Sigmoid colon (tissue), 7 donors: ENCODE data around the gene VPS39. TPM values are rescaled to one million over a fixed set of nuclear protein-coding genes. Genes with fewer than 3 reads are reported as not detected.

Experiments used
- DNase-seq: peaks from one replicate; pipeline ENCODE4 v3.0.0-alpha.2; 2019
- H3K27ac ChIP-seq, 4 donors: fragments of 200-600 bp; sonication (generic); one replicate each; pipeline ENCODE4 v1.5.1; 2016 to 2019; ENCODE audit warnings: mild to moderate bottlenecking in 1 of 4
- H3K27me3 ChIP-seq, 3 donors: fragments of 200-600 bp; sonication (generic); one replicate each; pipeline ENCODE4 v1.5.1; 2019; ENCODE audit warnings: mild to moderate bottlenecking in 1 of 3
- H3K36me3 ChIP-seq, 4 donors: fragments of 200-600 bp; sonication (generic); one replicate each; pipeline ENCODE4 v1.5.1; 2016 to 2019
- H3K4me1 ChIP-seq, 4 donors: fragments of 200-600 bp; sonication (generic); one replicate each; pipeline ENCODE4 v1.5.1; 2017 to 2019
- H3K4me3 ChIP-seq, 4 donors: fragments of 200-600 bp; sonication (generic); one replicate each; pipeline ENCODE4 v1.5.1; 2017 to 2019; ENCODE audit warnings: mild to moderate bottlenecking in 2 of 4, moderate library complexity in 1 of 4
- H3K9me3 ChIP-seq, 4 donors: fragments of 200-600 bp in 3 of 4; sonication (generic) in 3 of 4; one replicate each; pipeline versions ENCODE4 v1.5.1 to v1.6.1; 2013 to 2019
- EP300 ChIP-seq, 4 donors: sonication (generic); formaldehyde crosslinking; IDR thresholded peaks; one replicate each; pipeline ENCODE4 v1.6.1; 2017; ENCODE audit warnings: antibody characterized with exemption in 4 of 4
- POLR2A ChIP-seq, 2 donors: fragments of 450-650 bp; IDR thresholded peaks; one replicate each; pipeline ENCODE4 v1.6.1; 2016; ENCODE audit warnings: antibody characterized with exemption in 2 of 2, mild to moderate bottlenecking in 2 of 2, moderate library complexity in 2 of 2
- POLR2AphosphoS5 ChIP-seq, 4 donors: sonication (generic); formaldehyde crosslinking; IDR thresholded peaks; one replicate each; pipeline ENCODE4 v1.6.1; 2017; ENCODE audit warnings: antibody characterized with exemption in 4 of 4
- WGBS, 2 donors: extraction: QIAGEN DNeasy Blood & Tissue Kit; methylation state at CpG; one replicate each; pipeline ENCODE4 v1.1.7; 2013; 5-methylcytosine and 5-hydroxymethylcytosine counted together
- intact Hi-C: fragments of 100-400 bp; cut with DNase I; formaldehyde crosslinking; loops from one replicate; pipeline ENCODE4 v1.15.1; 2023
- polyA plus RNA-seq, 3 donors: library from polyadenylated mRNA; stranded (reverse); fragments of 200-250 nt; gene quantifications; one replicate each; pipeline ENCODE4 v1.2.3, GENCODE V29; 2013
- total RNA-seq, 4 donors: library from RNA; depleted of rRNA; stranded (reverse); fragments of >200 nt; gene quantifications; one replicate each; pipeline ENCODE4 v1.1.0, GENCODE V29; 2016
- TF ChIP-seq, protein P1 (sequence below), 4 experiments: fragments of 450-650 bp in 3 of 4; fragments of 200-600 bp in 1 of 4; IDR thresholded peaks; one replicate each; pipeline ENCODE4 v1.5.1; 2016 to 2019; ENCODE audit warnings: antibody characterized with exemption in 4 of 4, mild to moderate bottlenecking in 3 of 4, moderate library complexity in 2 of 4
- donor health status: healthy with polysubstance abuse.
- donor health status: Bipolar disorder and iron deficiency.
- donor health status: healthy.

VPS39 gene
- total and polyA plus RNA-seq, 7 donors: 16.2 to 186 (median 70.3) TPM

DNA sequence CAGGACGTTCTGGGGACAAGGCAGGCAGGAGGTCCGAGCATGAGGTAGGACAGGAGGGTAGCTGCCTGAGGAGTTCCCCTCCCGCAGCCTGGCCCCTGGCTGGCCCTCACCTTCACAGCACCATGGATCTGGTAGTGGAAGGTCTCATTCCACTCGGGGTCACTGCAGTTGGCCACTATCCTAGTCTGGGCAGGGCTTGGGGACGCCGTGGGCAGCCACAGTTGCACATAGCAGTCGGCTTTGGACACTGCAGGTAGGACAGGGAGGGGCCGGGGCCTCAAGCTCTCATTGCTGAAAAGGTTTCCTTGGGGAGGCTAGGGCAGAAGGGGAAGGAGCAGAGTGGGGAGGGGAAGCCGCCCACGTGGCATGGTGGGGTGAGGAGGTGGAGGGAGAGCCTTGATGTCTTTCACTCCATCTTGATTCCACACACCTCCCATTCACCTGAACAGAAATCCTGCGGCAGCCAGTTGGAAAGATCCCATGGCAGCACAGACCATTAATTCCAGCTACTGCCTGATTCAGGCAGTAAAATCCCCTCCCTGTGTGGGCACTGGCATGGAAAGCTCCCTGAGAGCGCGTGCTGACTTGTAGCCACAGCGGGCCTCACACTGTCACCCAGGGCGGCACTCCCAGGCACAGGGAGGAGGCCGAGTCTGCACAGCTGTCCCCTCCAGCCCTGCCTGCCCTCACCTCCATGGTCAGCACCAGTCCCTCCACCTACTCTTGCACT lies 53.7 kb downstream of the VPS39 start:
- Histone ChIP-seq H3K27ac (no peak overlapping the region), H3K4me1 (no peaks in the 10 kb centered on the region), H3K9me3 (no peaks in the 10 kb centered on the region), H3K36me3 (peaks cover 0 to 9% (median 6%) of the 10 kb centered on the region in 4 donors), H3K4me3 (no peak overlapping the region), H3K27me3 (no peaks in the 10 kb centered on the region)
- DNase-seq: no peak
- WGBS, 2 donors: 86 to 88% methylated on average over 16 of the region's 16 CpGs
- intact Hi-C loops: no loop called here
- TF ChIP-seq POLR2AphosphoS5 (IDR thresholded peaks at IDR 0.05) (no peak), EP300 (IDR thresholded peaks at IDR 0.05) (no peak), POLR2A (IDR thresholded peaks at IDR 0.05) (no peak)
- TF ChIP-seq, protein P1, sequence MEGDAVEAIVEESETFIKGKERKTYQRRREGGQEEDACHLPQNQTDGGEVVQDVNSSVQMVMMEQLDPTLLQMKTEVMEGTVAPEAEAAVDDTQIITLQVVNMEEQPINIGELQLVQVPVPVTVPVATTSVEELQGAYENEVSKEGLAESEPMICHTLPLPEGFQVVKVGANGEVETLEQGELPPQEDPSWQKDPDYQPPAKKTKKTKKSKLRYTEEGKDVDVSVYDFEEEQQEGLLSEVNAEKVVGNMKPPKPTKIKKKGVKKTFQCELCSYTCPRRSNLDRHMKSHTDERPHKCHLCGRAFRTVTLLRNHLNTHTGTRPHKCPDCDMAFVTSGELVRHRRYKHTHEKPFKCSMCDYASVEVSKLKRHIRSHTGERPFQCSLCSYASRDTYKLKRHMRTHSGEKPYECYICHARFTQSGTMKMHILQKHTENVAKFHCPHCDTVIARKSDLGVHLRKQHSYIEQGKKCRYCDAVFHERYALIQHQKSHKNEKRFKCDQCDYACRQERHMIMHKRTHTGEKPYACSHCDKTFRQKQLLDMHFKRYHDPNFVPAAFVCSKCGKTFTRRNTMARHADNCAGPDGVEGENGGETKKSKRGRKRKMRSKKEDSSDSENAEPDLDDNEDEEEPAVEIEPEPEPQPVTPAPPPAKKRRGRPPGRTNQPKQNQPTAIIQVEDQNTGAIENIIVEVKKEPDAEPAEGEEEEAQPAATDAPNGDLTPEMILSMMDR (IDR thresholded peaks at IDR 0.05): no peak

DNA sequence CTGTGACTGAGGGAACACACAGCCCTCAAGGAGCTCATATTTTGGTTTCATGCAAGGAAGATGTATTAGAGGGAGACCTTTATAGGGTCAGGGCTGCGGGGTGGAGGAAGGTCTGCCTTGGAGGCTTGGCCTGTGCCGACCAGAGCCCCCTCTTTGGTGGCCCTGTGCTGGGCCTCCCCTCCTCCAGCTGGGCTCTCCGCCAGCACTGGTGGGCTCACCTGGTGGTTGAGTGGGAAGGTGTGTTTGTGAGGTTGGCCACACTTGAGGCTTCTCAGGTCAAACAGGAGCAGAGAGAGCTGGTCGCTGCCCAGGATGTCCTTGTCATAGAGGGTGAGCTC lies 54.3 kb downstream of the VPS39 start:
- Histone ChIP-seq H3K9me3 (no peaks in the 10 kb centered on the region), H3K36me3 (peaks cover 0 to 3% (median 1%) of the 10 kb centered on the region in 4 donors), H3K4me1 (no peaks in the 10 kb centered on the region), H3K4me3 (no peak overlapping the region), H3K27ac (no peak overlapping the region), H3K27me3 (no peaks in the 10 kb centered on the region)
- TF ChIP-seq POLR2A (IDR thresholded peaks at IDR 0.05): no peak
- no peak for TF ChIP-seq EP300 (IDR thresholded peaks at IDR 0.05)
- no peak for TF ChIP-seq POLR2AphosphoS5 (IDR thresholded peaks at IDR 0.05)
- TF ChIP-seq, protein P1 (IDR thresholded peaks at IDR 0.05): no peak
- WGBS, 2 donors: 93 to 94% methylated on average over 4 of the region's 4 CpGs
- no peak for DNase-seq
- intact Hi-C loops: no loop called here

DNA sequence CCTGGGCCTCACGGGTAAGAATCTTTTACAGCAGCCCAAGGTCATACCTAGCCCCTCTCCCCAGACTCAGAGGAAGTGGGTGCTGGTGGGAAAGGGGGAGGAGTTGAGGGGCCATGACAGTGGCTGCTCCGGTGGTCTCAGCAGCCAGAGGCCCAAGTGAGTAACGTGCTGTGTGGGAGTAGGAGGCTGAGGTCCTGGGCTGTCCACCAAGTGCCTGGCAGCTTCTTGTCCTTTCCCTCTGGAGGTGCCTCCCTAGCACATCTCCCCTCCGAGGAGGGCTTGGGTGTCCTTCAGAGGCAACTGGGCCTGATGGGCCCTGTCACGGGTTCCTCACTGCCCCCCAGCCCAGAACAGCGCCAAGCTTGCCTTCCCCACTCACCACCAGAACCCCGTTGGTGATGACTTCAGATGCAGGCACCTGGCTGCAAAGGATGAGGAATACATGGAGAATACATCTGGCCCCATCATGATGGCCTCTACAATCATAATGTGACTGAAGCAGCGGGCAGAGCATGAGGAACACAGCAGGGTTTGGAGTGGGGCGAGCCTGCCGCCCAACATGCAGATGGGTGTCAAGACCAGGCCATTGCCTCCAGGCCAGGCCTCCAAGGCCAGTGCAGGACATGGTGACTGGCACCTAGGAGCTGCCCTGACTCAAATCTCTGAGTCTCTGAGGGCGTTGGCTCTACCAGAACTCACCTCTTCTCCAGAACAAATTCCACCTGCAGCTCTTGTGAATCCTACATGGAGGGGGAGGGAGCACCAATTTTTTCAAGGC lies 55.0 kb downstream of the VPS39 start:
- no peaks in the 10 kb centered on the region for H3K4me1 ChIP-seq
- no peak overlapping the region for H3K4me3 ChIP-seq
- intact Hi-C loops: no loop called here
- no peak overlapping the region for H3K27ac ChIP-seq
- TF ChIP-seq POLR2AphosphoS5 (IDR thresholded peaks at IDR 0.05) (no peak), EP300 (IDR thresholded peaks at IDR 0.05) (no peak), POLR2A (IDR thresholded peaks at IDR 0.05) (no peak)
- TF ChIP-seq, protein P1 (IDR thresholded peaks at IDR 0.05): no peak
- 91 to 92% methylated on average over 11 of the region's 11 CpGs for WGBS, 2 donors
- no peaks in the 10 kb centered on the region for H3K36me3 ChIP-seq
- H3K9me3 ChIP-seq: no peaks in the 10 kb centered on the region
- no peak for DNase-seq
- no peaks in the 10 kb centered on the region for H3K27me3 ChIP-seq

DNA sequence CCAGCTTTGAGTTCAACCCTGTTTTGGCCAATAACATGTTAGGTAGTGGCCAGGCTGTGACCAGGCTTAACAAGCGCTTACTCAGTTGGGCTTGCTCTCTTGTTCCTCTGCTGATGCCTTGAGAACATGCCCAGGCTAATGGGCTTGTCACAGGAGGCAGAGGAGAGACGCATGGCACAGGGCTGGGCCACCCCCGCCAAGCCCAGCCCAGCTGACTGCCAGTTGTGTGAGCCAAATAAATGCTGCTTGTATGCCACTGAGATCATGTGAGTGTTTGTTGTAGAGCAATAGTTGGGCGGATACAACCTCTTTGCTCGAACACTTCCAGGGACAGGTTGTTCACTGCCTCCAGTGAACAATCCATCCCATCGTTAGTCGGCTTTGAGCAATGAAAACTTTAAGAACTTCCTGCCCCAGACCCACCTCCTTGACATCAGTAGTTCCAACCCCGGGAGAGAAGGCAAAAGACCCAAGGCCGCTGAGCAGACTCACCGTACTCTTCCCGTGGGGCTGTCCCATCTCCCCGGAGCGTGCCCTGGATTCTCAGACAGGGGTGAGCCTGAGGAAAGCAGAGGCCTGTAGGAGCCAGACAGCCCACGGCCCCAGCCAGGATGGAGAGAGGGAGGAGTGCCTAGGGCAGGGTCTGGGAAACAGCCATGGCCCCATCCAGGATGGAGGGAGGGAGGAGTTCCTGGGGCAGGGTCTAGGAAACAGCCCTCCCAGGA lies 55.7 kb downstream of the VPS39 start:
- no peak overlapping the region for H3K4me3 ChIP-seq
- no peaks in the 10 kb centered on the region for H3K9me3 ChIP-seq
- H3K27ac ChIP-seq: no peak overlapping the region
- no peak for DNase-seq
- H3K36me3 ChIP-seq: no peaks in the 10 kb centered on the region
- intact Hi-C loops: no loop called here
- no peaks in the 10 kb centered on the region for H3K4me1 ChIP-seq
- TF ChIP-seq EP300 (IDR thresholded peaks at IDR 0.05) (no peak), POLR2A (IDR thresholded peaks at IDR 0.05) (no peak), POLR2AphosphoS5 (IDR thresholded peaks at IDR 0.05) (no peak)
- TF ChIP-seq, protein P1 (IDR thresholded peaks at IDR 0.05): no peak
- no peaks in the 10 kb centered on the region for H3K27me3 ChIP-seq
- WGBS, 2 donors: 57 to 86% methylated on average over 14 of the region's 14 CpGs
